ENCODE data around the gene ZNF583. TPM values are rescaled to one million over a fixed set of nuclear protein-coding genes. Genes with fewer than 3 reads are reported as not detected.
A peak's percentile ranks its signal among the peaks of the same experiment; 100 is the strongest.

The ZNF583 gene
- total and polyA plus RNA-seq, 9 of the 15 experiments (the other 6 are each of a cell fraction or from before 2014, with no cell fraction given) = 0.92 to 6.7 (median 3.0) TPM

DNA sequence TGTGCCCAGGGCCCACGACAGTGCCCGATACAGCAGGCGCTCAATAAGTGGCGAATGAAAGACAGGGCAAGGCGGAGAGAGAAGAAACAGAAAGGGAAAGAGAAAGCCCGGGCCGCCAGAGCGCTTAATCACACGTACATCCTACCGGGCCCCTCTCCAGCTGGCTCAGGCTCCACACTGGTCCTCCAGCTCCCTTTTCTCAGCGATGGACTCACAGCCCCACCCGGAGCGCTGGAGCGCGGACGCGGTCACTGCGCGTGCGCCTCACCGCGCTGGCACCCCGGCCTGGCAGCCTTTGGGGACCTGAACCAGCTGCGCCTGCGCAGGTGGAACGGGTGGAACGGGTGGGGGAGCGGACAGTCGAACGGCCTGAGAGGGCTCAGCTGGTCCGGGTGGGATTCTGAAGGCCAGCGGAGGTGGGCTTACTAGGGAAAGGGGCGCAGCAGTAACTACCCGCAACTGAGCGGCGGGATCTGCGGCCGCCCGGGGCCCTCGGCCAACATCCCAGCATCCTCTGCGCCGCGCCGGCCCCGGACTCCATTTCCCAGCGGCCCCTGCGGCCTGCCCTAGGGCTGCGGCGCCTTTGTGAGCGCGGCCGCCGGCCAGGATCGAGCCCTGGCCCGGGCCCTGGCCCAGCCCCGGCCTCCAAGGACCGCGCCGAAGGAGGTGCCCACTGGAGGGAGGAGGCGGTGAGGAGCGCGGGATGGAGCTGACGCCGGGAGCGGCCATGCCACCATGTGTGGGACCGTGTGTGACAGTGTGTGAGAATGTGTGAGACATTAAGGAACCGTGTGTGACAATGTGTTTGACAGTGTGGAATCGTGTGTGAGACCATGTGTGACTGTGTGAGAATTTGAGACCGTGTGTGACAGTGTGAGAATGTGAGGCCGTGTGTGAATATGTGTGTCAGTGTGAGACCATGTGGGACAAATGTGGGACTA lies at the start of gene ZNF583 (continued):
- TF ChIP-seq GATAD2A (IDR thresholded peaks at IDR 0.05) (no peak), NFIC (IDR thresholded peaks at IDR 0.05) (peak; percentile 67), RBM25 (IDR thresholded peaks at IDR 0.05; ENCODE audit: low read depth, low read length, severe bottlenecking) (no peak), TSC22D4 (tag; IDR thresholded peaks at IDR 0.05) (no peak), CHD4 (IDR thresholded peaks at IDR 0.05; ENCODE audit: insufficient read depth, insufficient replicate concordance, low read depth, low read length, poor library complexity, severe bottlenecking) (no peak), CBX1 (IDR thresholded peaks at IDR 0.05; ENCODE audit: low read depth) (peak; percentile 48; the same call in 1 of the 2 replicates), PHB (CRISPR knock-in tag; IDR thresholded peaks at IDR 0.05) (no peak), POLR2AphosphoS2 (IDR thresholded peaks at IDR 0.05; ENCODE audit: low read length) (no peak), XRCC4 (IDR thresholded peaks at IDR 0.05; ENCODE audit: extremely low read depth, insufficient read depth, insufficient read length) (no peak), RBFOX2 (IDR thresholded peaks at IDR 0.05; ENCODE audit: low read depth, low read length) (peak; percentile 85), TCF3 (CRISPR knock-in tag; IDR thresholded peaks at IDR 0.05) (0 out of 2 replicates have a peak, but pooled peaks have one; percentile 17), ZFP1 (CRISPR knock-in tag; IDR thresholded peaks at IDR 0.05) (no peak), U2AF2 (optimal IDR thresholded peaks at IDR 0.05; ENCODE audit: low read depth, low read length) (no peak), TEAD2 (tag; IDR thresholded peaks at IDR 0.05) (no peak)
- TF ChIP-seq, protein P1, sequence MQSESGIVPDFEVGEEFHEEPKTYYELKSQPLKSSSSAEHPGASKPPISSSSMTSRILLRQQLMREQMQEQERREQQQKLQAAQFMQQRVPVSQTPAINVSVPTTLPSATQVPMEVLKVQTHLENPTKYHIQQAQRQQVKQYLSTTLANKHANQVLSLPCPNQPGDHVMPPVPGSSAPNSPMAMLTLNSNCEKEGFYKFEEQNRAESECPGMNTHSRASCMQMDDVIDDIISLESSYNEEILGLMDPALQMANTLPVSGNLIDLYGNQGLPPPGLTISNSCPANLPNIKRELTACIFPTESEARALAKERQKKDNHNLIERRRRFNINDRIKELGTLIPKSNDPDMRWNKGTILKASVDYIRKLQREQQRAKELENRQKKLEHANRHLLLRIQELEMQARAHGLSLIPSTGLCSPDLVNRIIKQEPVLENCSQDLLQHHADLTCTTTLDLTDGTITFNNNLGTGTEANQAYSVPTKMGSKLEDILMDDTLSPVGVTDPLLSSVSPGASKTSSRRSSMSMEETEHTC (IDR thresholded peaks at IDR 0.05) = no peak
- TF ChIP-seq, protein P2, sequence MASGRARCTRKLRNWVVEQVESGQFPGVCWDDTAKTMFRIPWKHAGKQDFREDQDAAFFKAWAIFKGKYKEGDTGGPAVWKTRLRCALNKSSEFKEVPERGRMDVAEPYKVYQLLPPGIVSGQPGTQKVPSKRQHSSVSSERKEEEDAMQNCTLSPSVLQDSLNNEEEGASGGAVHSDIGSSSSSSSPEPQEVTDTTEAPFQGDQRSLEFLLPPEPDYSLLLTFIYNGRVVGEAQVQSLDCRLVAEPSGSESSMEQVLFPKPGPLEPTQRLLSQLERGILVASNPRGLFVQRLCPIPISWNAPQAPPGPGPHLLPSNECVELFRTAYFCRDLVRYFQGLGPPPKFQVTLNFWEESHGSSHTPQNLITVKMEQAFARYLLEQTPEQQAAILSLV (tag; IDR thresholded peaks at IDR 0.05) = no peak
- TF ChIP-seq, protein P3, sequence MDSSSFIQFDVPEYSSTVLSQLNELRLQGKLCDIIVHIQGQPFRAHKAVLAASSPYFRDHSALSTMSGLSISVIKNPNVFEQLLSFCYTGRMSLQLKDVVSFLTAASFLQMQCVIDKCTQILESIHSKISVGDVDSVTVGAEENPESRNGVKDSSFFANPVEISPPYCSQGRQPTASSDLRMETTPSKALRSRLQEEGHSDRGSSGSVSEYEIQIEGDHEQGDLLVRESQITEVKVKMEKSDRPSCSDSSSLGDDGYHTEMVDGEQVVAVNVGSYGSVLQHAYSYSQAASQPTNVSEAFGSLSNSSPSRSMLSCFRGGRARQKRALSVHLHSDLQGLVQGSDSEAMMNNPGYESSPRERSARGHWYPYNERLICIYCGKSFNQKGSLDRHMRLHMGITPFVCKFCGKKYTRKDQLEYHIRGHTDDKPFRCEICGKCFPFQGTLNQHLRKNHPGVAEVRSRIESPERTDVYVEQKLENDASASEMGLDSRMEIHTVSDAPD (CRISPR knock-in tag; IDR thresholded peaks at IDR 0.05) = no peak
- TF ChIP-seq, protein P4, sequence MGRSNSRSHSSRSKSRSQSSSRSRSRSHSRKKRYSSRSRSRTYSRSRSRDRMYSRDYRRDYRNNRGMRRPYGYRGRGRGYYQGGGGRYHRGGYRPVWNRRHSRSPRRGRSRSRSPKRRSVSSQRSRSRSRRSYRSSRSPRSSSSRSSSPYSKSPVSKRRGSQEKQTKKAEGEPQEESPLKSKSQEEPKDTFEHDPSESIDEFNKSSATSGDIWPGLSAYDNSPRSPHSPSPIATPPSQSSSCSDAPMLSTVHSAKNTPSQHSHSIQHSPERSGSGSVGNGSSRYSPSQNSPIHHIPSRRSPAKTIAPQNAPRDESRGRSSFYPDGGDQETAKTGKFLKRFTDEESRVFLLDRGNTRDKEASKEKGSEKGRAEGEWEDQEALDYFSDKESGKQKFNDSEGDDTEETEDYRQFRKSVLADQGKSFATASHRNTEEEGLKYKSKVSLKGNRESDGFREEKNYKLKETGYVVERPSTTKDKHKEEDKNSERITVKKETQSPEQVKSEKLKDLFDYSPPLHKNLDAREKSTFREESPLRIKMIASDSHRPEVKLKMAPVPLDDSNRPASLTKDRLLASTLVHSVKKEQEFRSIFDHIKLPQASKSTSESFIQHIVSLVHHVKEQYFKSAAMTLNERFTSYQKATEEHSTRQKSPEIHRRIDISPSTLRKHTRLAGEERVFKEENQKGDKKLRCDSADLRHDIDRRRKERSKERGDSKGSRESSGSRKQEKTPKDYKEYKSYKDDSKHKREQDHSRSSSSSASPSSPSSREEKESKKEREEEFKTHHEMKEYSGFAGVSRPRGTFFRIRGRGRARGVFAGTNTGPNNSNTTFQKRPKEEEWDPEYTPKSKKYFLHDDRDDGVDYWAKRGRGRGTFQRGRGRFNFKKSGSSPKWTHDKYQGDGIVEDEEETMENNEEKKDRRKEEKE (IDR thresholded peaks at IDR 0.05; ENCODE audit: borderline replicate concordance in 1 of 2, control insufficient read depth in 1 of 2, low read depth in 2 of 2, low read length in 1 of 2) = no peak
- TF ChIP-seq, protein P5, sequence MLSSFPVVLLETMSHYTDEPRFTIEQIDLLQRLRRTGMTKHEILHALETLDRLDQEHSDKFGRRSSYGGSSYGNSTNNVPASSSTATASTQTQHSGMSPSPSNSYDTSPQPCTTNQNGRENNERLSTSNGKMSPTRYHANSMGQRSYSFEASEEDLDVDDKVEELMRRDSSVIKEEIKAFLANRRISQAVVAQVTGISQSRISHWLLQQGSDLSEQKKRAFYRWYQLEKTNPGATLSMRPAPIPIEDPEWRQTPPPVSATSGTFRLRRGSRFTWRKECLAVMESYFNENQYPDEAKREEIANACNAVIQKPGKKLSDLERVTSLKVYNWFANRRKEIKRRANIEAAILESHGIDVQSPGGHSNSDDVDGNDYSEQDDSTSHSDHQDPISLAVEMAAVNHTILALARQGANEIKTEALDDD (IDR thresholded peaks at IDR 0.05) = no peak
